Heart right ventricle (tissue), 16 donors: ENCODE data around the gene ABI3BP. TPM values are rescaled to one million over a fixed set of nuclear protein-coding genes. Genes with fewer than 3 reads are reported as not detected.

ENCODE experiments used
- ATAC-seq, 8 donors: fragments of 200-7000 bp; cut with Tn5 transposase; one replicate each; pipeline ENCODE4 v1.9.1; 2020; ENCODE audit warnings: mild to moderate bottlenecking in 8 of 8, moderate library complexity in 8 of 8, moderate number of reproducible peaks in 1 of 8
- DNase-seq, 2 donors: peaks; one replicate each; pipeline ENCODE4 v3.0.0-alpha.2; 2020
- H3K27ac ChIP-seq, 10 donors: fragments of 200-600 bp; sonication (generic) in 2 of 10; one replicate each; pipeline versions ENCODE4 v1.5.0 to v1.8.0; 2020 to 2022; ENCODE audit warnings: mild to moderate bottlenecking in 3 of 10
- H3K27me3 ChIP-seq, 7 donors: fragments of 200-600 bp; one replicate each; pipeline ENCODE4 v1.8.0; 2021 to 2022; ENCODE audit warnings: mild to moderate bottlenecking in 2 of 7
- H3K36me3 ChIP-seq, 9 donors: fragments of 200-600 bp; sonication (generic) in 1 of 9; one replicate each; pipeline versions ENCODE4 v1.5.0 to v1.8.0; 2020 to 2022; ENCODE audit warnings: mild to moderate bottlenecking in 2 of 9
- H3K4me1 ChIP-seq, 9 donors: fragments of 200-600 bp; sonication (generic) in 1 of 9; one replicate each; pipeline versions ENCODE4 v1.5.0 to v1.8.0; 2020 to 2022; ENCODE audit warnings: mild to moderate bottlenecking in 4 of 9
- H3K4me3 ChIP-seq, 10 donors: fragments of 200-600 bp; sonication (generic) in 2 of 10; one replicate each; pipeline versions ENCODE4 v1.5.0 to v1.8.0; 2020 to 2022; ENCODE audit warnings: mild to moderate bottlenecking in 7 of 10, moderate library complexity in 2 of 10
- H3K9me3 ChIP-seq, 11 donors: fragments of 200-600 bp in 10 of 11; sonication (generic) in 2 of 11; one replicate each; pipeline versions ENCODE4 v1.5.0 to v1.8.0; 2013 to 2022; ENCODE audit warnings: mild to moderate bottlenecking in 2 of 11, control low read depth in 1 of 11, moderate library complexity in 1 of 11
- WGBS, 2 donors: extraction: QIAGEN DNeasy Blood & Tissue Kit; methylation state at CpG; one replicate each; pipeline ENCODE4 v1.1.7; 2013; ENCODE audit warnings: inconsistent platforms in 1 of 2; 5-methylcytosine and 5-hydroxymethylcytosine counted together
- intact Hi-C, 10 donors: fragments of 100-400 bp; cut with DNase I; formaldehyde crosslinking; loops; one replicate each; pipeline versions ENCODE4 v1.11.1 to v1.14.2; 2022
- polyA plus RNA-seq, 2 donors: library from polyadenylated mRNA; stranded (reverse); fragments of 200-250 nt; gene quantifications; one replicate each; pipeline ENCODE4 v1.2.3, GENCODE V29; 2013
- total RNA-seq, 10 donors: library from RNA; stranded (reverse); fragmentation: NEBNext Ultra II Directional in 3 of 10; extraction: Animal tissue kit (Norgen Biotek cat#: 25700) in 3 of 10; gene quantifications; one replicate each; pipeline versions ENCODE4 v1.2.1 to v1.2.4, GENCODE V29; 2021 to 2023
- TF ChIP-seq, protein P1 (sequence below), 9 donors: fragments of 200-600 bp; sonication (generic) in 2 of 9; IDR thresholded peaks; one replicate each; pipeline versions ENCODE4 v1.5.0 to v1.8.0; 2021 to 2022; ENCODE audit warnings: antibody characterized with exemption in 9 of 9, mild to moderate bottlenecking in 5 of 9, moderate library complexity in 1 of 9
- donor health status: Arrhythmogenic right ventricular cardiomyopathy.
- donor health status: ischemic (EF 13 %, LVEDD 7.1; RV severe dilation, severe dysfunction).
- donor health status: healthy with polysubstance abuse.
- donor health status: DM: no; HTN: yes; CAD: no.
- donor health status: DM: no; HTN: no; CAD: no.
- donor health status: ischemic (EF 25% LVEDD 6.9; RV normal size, moderate dysfunction).
- donor health status: ischemic (EF 25% LVEDD 5.7; RV mildly dilated, moderate dysfunction).
- donor health status: healthy.
- donor health status: DM: yes; HTN: yes; CAD: no.
- donor health status: Ischemic cardiomyopathy.
- donor health status: ischemic (EF 35%, LVEDD 5.7; RV mildly dilated, moderate dysfunction).
- donor health status: nonischemic (EF 11% LVEDD 7.7; RV severe dilation, severe dysfunction).
- donor health status: DM: yes; HTN: yes; CAD: no.
- donor health status: PGD.
- donor health status: ischemic (EF 29% LVEDD 5.4; RV normal size, mild dysfunction).
- donor health status: nonischemic (EF 23%, LVEDD 6.1; RV moderate dilation, normal function).

The ABI3BP gene
- total and polyA plus RNA-seq, 12 donors, result 11.7 to 90.2 (median 26.5) TPM

DNA sequence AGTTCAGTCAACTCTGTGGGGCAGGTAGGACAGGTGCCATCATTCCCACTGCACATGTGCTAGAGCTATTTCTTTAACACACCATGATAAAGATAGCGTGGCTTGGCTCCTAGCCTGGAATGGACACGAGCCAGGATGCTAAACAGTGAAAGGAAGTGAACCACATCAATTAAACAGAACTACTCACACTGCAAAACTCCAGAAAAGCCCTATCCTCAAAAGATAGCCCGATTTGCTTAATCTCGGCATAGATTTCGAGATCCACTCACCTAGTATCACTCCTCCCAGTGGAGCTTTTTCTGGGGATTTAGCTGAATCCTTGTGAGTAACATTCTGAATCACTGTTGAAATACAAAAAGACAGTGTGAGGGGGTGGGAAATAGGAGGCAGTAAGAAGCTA, 118.0 kb downstream of the ABI3BP start:
- DNase-seq (peak; percentile 45 to 53), ATAC-seq (peak in 4 of 8 donors; percentile 28 to 67 (median 48))
- H3K27ac ChIP-seq, result peak overlapping the region in 2 of 10 donors; percentile 22 to 31
- no peaks in the 10 kb centered on the region for H3K9me3 ChIP-seq
- TF ChIP-seq, protein P1, sequence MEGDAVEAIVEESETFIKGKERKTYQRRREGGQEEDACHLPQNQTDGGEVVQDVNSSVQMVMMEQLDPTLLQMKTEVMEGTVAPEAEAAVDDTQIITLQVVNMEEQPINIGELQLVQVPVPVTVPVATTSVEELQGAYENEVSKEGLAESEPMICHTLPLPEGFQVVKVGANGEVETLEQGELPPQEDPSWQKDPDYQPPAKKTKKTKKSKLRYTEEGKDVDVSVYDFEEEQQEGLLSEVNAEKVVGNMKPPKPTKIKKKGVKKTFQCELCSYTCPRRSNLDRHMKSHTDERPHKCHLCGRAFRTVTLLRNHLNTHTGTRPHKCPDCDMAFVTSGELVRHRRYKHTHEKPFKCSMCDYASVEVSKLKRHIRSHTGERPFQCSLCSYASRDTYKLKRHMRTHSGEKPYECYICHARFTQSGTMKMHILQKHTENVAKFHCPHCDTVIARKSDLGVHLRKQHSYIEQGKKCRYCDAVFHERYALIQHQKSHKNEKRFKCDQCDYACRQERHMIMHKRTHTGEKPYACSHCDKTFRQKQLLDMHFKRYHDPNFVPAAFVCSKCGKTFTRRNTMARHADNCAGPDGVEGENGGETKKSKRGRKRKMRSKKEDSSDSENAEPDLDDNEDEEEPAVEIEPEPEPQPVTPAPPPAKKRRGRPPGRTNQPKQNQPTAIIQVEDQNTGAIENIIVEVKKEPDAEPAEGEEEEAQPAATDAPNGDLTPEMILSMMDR (IDR thresholded peaks at IDR 0.05), result no peak
- H3K4me3 ChIP-seq, result no peak overlapping the region
- peaks cover 0 to 36% (median 12%) of the 10 kb centered on the region in 9 donors for H3K4me1 ChIP-seq
- H3K27me3 ChIP-seq, result no peaks in the 10 kb centered on the region
- 10 to 21% methylated on average over 5 of the region's 5 CpGs for WGBS, 2 donors
- intact Hi-C loops, result no loop called here
- no peaks in the 10 kb centered on the region for H3K36me3 ChIP-seq

DNA sequence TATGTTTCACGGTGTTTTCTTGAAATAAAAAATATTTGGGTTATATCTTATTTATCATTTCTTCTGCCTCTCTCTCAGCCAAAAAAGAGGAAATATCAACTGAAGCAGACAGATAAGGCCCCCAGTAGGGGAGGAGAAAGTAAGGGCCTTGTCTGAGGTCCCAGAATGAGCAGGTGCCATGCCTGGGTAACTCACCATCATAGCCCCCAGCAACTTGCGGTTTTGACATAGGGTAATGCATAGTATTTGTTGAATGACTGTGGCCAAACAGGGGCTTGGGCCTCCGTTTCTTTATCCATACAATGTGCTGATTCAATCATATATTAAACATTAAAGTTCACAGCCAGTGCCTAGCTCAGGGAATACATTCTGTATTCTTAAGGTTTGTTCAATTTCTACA, 119.6 kb downstream of the ABI3BP start:
- intact Hi-C loops, result no loop called here
- no peaks in the 10 kb centered on the region for H3K27me3 ChIP-seq
- TF ChIP-seq, protein P1 (IDR thresholded peaks at IDR 0.05), result no peak
- no peak overlapping the region for H3K4me3 ChIP-seq
- H3K27ac ChIP-seq, result no peak overlapping the region
- DNase-seq, result no peak
- no peaks in the 10 kb centered on the region for H3K9me3 ChIP-seq
- 85 to 87% methylated on average over 3 of the region's 3 CpGs for WGBS, 2 donors
- H3K36me3 ChIP-seq, result no peaks in the 10 kb centered on the region
- ATAC-seq, result no peak
- peaks cover 0 to 33% (median 18%) of the 10 kb centered on the region in 9 donors for H3K4me1 ChIP-seq

GRCh38 chr3:100871306-100871705, 121.9 kb downstream of the ABI3BP start:
- Histone ChIP-seq H3K4me1 (peaks cover 0 to 25% (median 18%) of the 10 kb centered on the region in 9 donors), H3K36me3 (no peaks in the 10 kb centered on the region), H3K4me3 (no peak overlapping the region), H3K27ac (no peak overlapping the region), H3K27me3 (no peaks in the 10 kb centered on the region), H3K9me3 (no peaks in the 10 kb centered on the region)
- ATAC-seq, result no peak
- intact Hi-C loops, result no loop called here
- WGBS, 2 donors, result 67 to 76% methylated on average over 3 of the region's 3 CpGs
- TF ChIP-seq, protein P1 (IDR thresholded peaks at IDR 0.05), result no peak
- DNase-seq, result no peak

- 45 to 56% methylated on average over 2 of the region's 2 CpGs for WGBS, 2 donors
- Histone ChIP-seq H3K27ac (no peak overlapping the region), H3K36me3 (no peaks in the 10 kb centered on the region), H3K4me3 (no peak overlapping the region), H3K27me3 (no peaks in the 10 kb centered on the region), H3K4me1 (peaks cover 0 to 13% (median 8%) of the 10 kb centered on the region in 9 donors), H3K9me3 (no peaks in the 10 kb centered on the region)
- TF ChIP-seq, protein P1 (IDR thresholded peaks at IDR 0.05), result no peak
- DNase-seq, result peak in 1 of 2 donors; percentile 29
- ATAC-seq, result peak in 7 of 8 donors; percentile 41 to 72 (median 61)
- intact Hi-C loops, result no loop called here
These were observed 123.4 kb downstream of the ABI3BP start for GRCh38 chr3:100869787-100870186.
